DMS114 treated with DMSO at 0.1 percent for 48 hours (cell line): Measurements from ENCODE around the gene CLASP1.
"Not testable (repeated sequence)": the region's sequence is repeated elsewhere in the genome, so short reads cannot be mapped to it uniquely, and the experiment has no call there.

Source experiments
- DNase-seq: peaks from one replicate; lab custom pipeline; 2025; ENCODE audit not compliant: unreplicated experiment; lab: John Stamatoyannopoulos, UW

The CLASP1 gene

GRCh38 chr2:121478358-121478995, 170.8 kb downstream of the CLASP1 start:
- DNase-seq: not testable (repeated sequence)

- DNase-seq: no peak
These were observed 172.6 kb downstream of the CLASP1 start for GRCh38 chr2:121476684-121477083.

GRCh38 chr2:121475811-121476571, 173.3 kb downstream of the CLASP1 start:
- DNase-seq: no peak

GRCh38 chr2:121473512-121473911, 175.8 kb downstream of the CLASP1 start:
- no peak for DNase-seq

GRCh38 chr2:121472470-121472993, 176.7 kb downstream of the CLASP1 start:
- DNase-seq: no peak

GRCh38 chr2:121471532-121472469, 177.5 kb downstream of the CLASP1 start:
- DNase-seq: no peak

GRCh38 chr2:121470917-121471316, 178.3 kb downstream of the CLASP1 start:
- DNase-seq: no peak

GRCh38 chr2:121469356-121469755, 179.9 kb downstream of the CLASP1 start:
- DNase-seq: no peak

- DNase-seq: no peak
These were observed 180.3 kb downstream of the CLASP1 start for GRCh38 chr2:121468936-121469335.

GRCh38 chr2:121459291-121459690, 190.0 kb downstream of the CLASP1 start:
- no peak for DNase-seq

- DNase-seq: no peak
These were observed 192.9 kb downstream of the CLASP1 start for GRCh38 chr2:121456325-121456724.

GRCh38 chr2:121455446-121455845, 193.8 kb downstream of the CLASP1 start:
- no peak for DNase-seq

- no peak for DNase-seq
These were observed 194.6 kb downstream of the CLASP1 start for GRCh38 chr2:121454549-121455090.

GRCh38 chr2:121451398-121451797, 197.9 kb downstream of the CLASP1 start:
- DNase-seq: no peak

GRCh38 chr2:121450301-121450700, 199.0 kb downstream of the CLASP1 start:
- no peak for DNase-seq

- no peak for DNase-seq
These were observed 202.5 kb downstream of the CLASP1 start for GRCh38 chr2:121446647-121447241.

GRCh38 chr2:121442889-121443288, 206.4 kb downstream of the CLASP1 start:
- no peak for DNase-seq

- DNase-seq: not testable (repeated sequence)
These were observed 211.0 kb downstream of the CLASP1 start for GRCh38 chr2:121438290-121438689.

GRCh38 chr2:121436918-121437317, 212.3 kb downstream of the CLASP1 start:
- no peak for DNase-seq

- no peak for DNase-seq
These were observed 213.5 kb downstream of the CLASP1 start for GRCh38 chr2:121435790-121436189.

- no peak for DNase-seq
These were observed 218.0 kb downstream of the CLASP1 start for GRCh38 chr2:121431214-121431613.
